HepG2 (cell line): ENCODE measurements around the gene DHCR7. TPM values are rescaled to one million over a fixed set of nuclear protein-coding genes. Genes with fewer than 3 reads are reported as not detected.

Experiments
- HIC2 ChIP-seq: sonication (generic); formaldehyde crosslinking; IDR thresholded peaks from 2 replicates; pipeline ENCODE4 v1.9.0; 2022; ENCODE audit warnings: low read depth, missing genetic modification reagents
- MAZ ChIP-seq, 2 experiments: sonication (generic) in 1 of 2; formaldehyde crosslinking in 1 of 2; IDR thresholded peaks; 2 replicates each; pipeline versions ENCODE4 v1.5.0 to v1.6.1; 2012 to 2020; ENCODE audit warnings: low read depth in 2 of 2, mild to moderate bottlenecking in 2 of 2, borderline replicate concordance in 1 of 2, improper control_type of control experiment in 1 of 2, low read length in 1 of 2, missing genetic modification reagents in 1 of 2, moderate library complexity in 1 of 2
- MTERF4 ChIP-seq: sonication (generic); formaldehyde crosslinking; IDR thresholded peaks from 2 replicates; pipeline ENCODE4 v1.8.0; 2023; ENCODE audit warnings: mild to moderate bottlenecking, missing genetic modification reagents
- NFYB ChIP-seq: sonication (generic); formaldehyde crosslinking; IDR thresholded peaks from 2 replicates; pipeline ENCODE4 v1.4.0; 2020; ENCODE audit warnings: missing genetic modification reagents
- POLR2AphosphoS5 ChIP-seq: IDR thresholded peaks from 2 replicates; pipeline ENCODE4 v1.6.1; 2012; ENCODE audit warnings: low read depth, low read length
- PRDM15 ChIP-seq: sonication (generic); formaldehyde crosslinking; IDR thresholded peaks from 2 replicates; pipeline ENCODE4 v1.4.0; 2020; ENCODE audit warnings: missing genetic modification reagents
- SOX6 ChIP-seq, 2 experiments: fragments of 450-650 bp in 1 of 2; sonication (generic) in 1 of 2; formaldehyde crosslinking in 1 of 2; IDR thresholded peaks; 2 replicates each; pipeline versions ENCODE4 v1.4.0 to v1.6.1; 2017 to 2020; ENCODE audit warnings: antibody characterized with exemption in 1 of 2, mild to moderate bottlenecking in 1 of 2, missing genetic modification reagents in 1 of 2
- SP2 ChIP-seq: sonication (generic); formaldehyde crosslinking; IDR thresholded peaks from 2 replicates; pipeline ENCODE4 v1.5.1; 2020; ENCODE audit warnings: mild to moderate bottlenecking, missing genetic modification reagents
- SP4 ChIP-seq: sonication (generic); formaldehyde crosslinking; IDR thresholded peaks from 2 replicates; pipeline ENCODE4 v1.8.1; 2023; ENCODE audit warnings: mild to moderate bottlenecking, missing genetic modification reagents
- TBP ChIP-seq: sonication (generic); formaldehyde crosslinking; IDR thresholded peaks from 2 replicates; pipeline ENCODE4 v1.5.0; 2020; ENCODE audit warnings: missing genetic modification reagents
- THAP9 ChIP-seq: sonication (generic); formaldehyde crosslinking; IDR thresholded peaks from 2 replicates; pipeline ENCODE4; 2020; ENCODE audit warnings: missing genetic modification reagents, mild to moderate bottlenecking, borderline replicate concordance
- TOPORS ChIP-seq: sonication (generic); formaldehyde crosslinking; IDR thresholded peaks from 2 replicates; pipeline ENCODE4 v1.8.0; 2023; ENCODE audit warnings: mild to moderate bottlenecking, missing genetic modification reagents
- YY1 ChIP-seq: IDR thresholded peaks from 2 replicates; pipeline ENCODE4 v1.6.1; 2011; ENCODE audit warnings: low read length, low read depth, moderate library complexity, mild to moderate bottlenecking; ENCODE audit not compliant: insufficient read depth, insufficient replicate concordance
- ZFAT ChIP-seq: sonication (generic); formaldehyde crosslinking; conservative IDR thresholded peaks from 2 replicates; pipeline ENCODE4 v1.8.1; 2023; ENCODE audit warnings: missing genetic modification reagents, inconsistent platforms
- ZMAT3 ChIP-seq: sonication (generic); formaldehyde crosslinking; conservative IDR thresholded peaks from 2 replicates; pipeline ENCODE4 v1.7.0; 2021; ENCODE audit warnings: missing genetic modification reagents
- ZNF672 ChIP-seq: sonication (generic); formaldehyde crosslinking; IDR thresholded peaks from 2 replicates; pipeline ENCODE4 v1.8.1; 2022; ENCODE audit warnings: missing genetic modification reagents
- ZNF883 ChIP-seq: sonication (generic); formaldehyde crosslinking; IDR thresholded peaks from 2 replicates; pipeline ENCODE4 v1.5.1; 2020; ENCODE audit warnings: mild to moderate bottlenecking, missing genetic modification reagents; ENCODE audit errors: not compliant biosample characterization
- ZSCAN12 ChIP-seq: sonication (generic); formaldehyde crosslinking; IDR thresholded peaks from 2 replicates; pipeline ENCODE4 v1.9.0; 2021; ENCODE audit warnings: mild to moderate bottlenecking, missing genetic modification reagents
- polyA plus RNA-seq, 8 experiments: library from polyadenylated mRNA; depleted of rRNA in 3 of 8; stranded (reverse) in 7 of 8; unstranded in 1 of 8; fragments of >200 nt; fragmentation: Illumina TruSeq in 4 of 8; extraction: Trizol in 4 of 8; gene quantifications; 2 replicates each; pipeline versions ENCODE4 v1.2.1 to v1.2.3, GENCODE V29; 2011 to 2016; ENCODE audit warnings: low read depth in 4 of 8, missing spikeins in 1 of 8, mixed read lengths in 1 of 8; ENCODE audit not compliant: insufficient read depth in 1 of 8
- total RNA-seq, 5 experiments: library from RNA; depleted of rRNA; stranded (reverse); fragments of >200 nt; fragmentation: Illumina TruSeq; extraction: Trizol; gene quantifications; 2 replicates each; pipeline ENCODE4 v1.2.3, GENCODE V29; 2016; ENCODE audit warnings: low read depth in 1 of 5

The DHCR7 gene
- total and polyA plus RNA-seq, 2 of the 13 experiments (the other 11 are each of a cell fraction or from before 2014, with no cell fraction given), result 96.0 to 143 TPM

GRCh38 chr11:71453037-71453917, 5.1 kb upstream of the DHCR7 start, which contains the start of gene NADSYN1 (continued):
- TF ChIP-seq MAZ (IDR thresholded peaks at IDR 0.05; ENCODE audit: borderline replicate concordance, low read depth, low read length) (peak; percentile 7; the same call in 1 of the 2 replicates), MAZ (CRISPR knock-in tag; IDR thresholded peaks at IDR 0.05; ENCODE audit: low read depth) (no peak), SP4 (CRISPR knock-in tag) (peak; percentile 88; the same call in 1 of the 2 replicates), POLR2AphosphoS5 (peak; percentile 60; the same call in 1 of the 2 replicates), ZSCAN12 (0 out of 2 replicates have a peak, but pooled peaks have one; percentile 1), ZNF672 (no peak), THAP9 (CRISPR knock-in tag) (peak; percentile 45; the same call in 1 of the 2 replicates), YY1 (peak; percentile 26), NFYB (CRISPR knock-in tag) (peak; percentile 56), ZMAT3 (CRISPR knock-in tag) (0 out of 2 replicates have a peak, but pooled peaks have one; percentile 15), TOPORS (CRISPR knock-in tag) (0 out of 2 replicates have a peak, but pooled peaks have one; percentile 44), MTERF4 (CRISPR knock-in tag) (peak; percentile 77; the same call in 1 of the 2 replicates), HIC2 (CRISPR knock-in tag) (peak; percentile 57; the same call in 1 of the 2 replicates), TBP (CRISPR knock-in tag) (no peak), SP2 (CRISPR knock-in tag) (peak; percentile 36; the same call in 1 of the 2 replicates), ZNF883 (peak; percentile 71), ZFAT (CRISPR knock-in tag) (no peak), PRDM15 (CRISPR knock-in tag) (no peak), SOX6 (IDR thresholded peaks at IDR 0.05) (no peak), SOX6 (CRISPR knock-in tag; IDR thresholded peaks at IDR 0.05) (peak; percentile 29)
